H1 (cell line): ENCODE measurements around the gene RERE. TPM values are rescaled to one million over a fixed set of nuclear protein-coding genes. Genes with fewer than 3 reads are reported as not detected.

Experiments used
- ATF2 ChIP-seq: IDR thresholded peaks from 2 replicates; pipeline ENCODE4 v1.6.1; 2012; ENCODE audit warnings: low read length, inconsistent platforms
- JUN ChIP-seq: IDR thresholded peaks from 2 replicates; pipeline ENCODE4 v1.6.1; 2011; ENCODE audit warnings: low read depth, mild to moderate bottlenecking, improper control_type of control experiment, low read length
- PHF8 ChIP-seq: fragments of 200-600 bp; sonication (generic); conservative IDR thresholded peaks from 2 replicates; pipeline ENCODE4 v1.7.1; 2012; ENCODE audit warnings: low read depth, mild to moderate bottlenecking, inconsistent platforms, low read length, moderate library complexity
- TAF1 ChIP-seq: IDR thresholded peaks from 2 replicates; pipeline ENCODE4 v1.6.1; 2011; ENCODE audit warnings: mild to moderate bottlenecking, low read depth, low read length
- polyA plus RNA-seq, 7 experiments: library from polyadenylated mRNA; depleted of rRNA in 3 of 7; stranded (reverse) in 5 of 7; unstranded in 2 of 7; fragments of >200 nt in 5 of 7; fragments of 200-250 nt in 2 of 7; gene quantifications; 1 replicate in 5 of 7; 2 replicates in 1 of 7; 4 replicates in 1 of 7; pipeline versions ENCODE4 v1.2.1 to v1.2.3, GENCODE V29; 2011 to 2013; ENCODE audit warnings: missing spikeins in 2 of 7, mixed read lengths in 2 of 7
- total RNA-seq: library from RNA; stranded (reverse); fragmentation: NEBNext Ultra II Directional; extraction: Animal tissue kit (Norgen Biotek cat#: 25700); gene quantifications from 2 replicates; pipeline ENCODE4 v1.2.1, GENCODE V29; 2021
- TF ChIP-seq, protein P1 (sequence below): IDR thresholded peaks from 2 replicates; pipeline ENCODE4 v1.6.1; 2012; ENCODE audit warnings: inconsistent platforms

The RERE gene
- total and polyA plus RNA-seq, 2 of the 8 experiments (the other 6 are each of a cell fraction or from before 2014, with no cell fraction given), result 15.3 to 142 TPM

DNA sequence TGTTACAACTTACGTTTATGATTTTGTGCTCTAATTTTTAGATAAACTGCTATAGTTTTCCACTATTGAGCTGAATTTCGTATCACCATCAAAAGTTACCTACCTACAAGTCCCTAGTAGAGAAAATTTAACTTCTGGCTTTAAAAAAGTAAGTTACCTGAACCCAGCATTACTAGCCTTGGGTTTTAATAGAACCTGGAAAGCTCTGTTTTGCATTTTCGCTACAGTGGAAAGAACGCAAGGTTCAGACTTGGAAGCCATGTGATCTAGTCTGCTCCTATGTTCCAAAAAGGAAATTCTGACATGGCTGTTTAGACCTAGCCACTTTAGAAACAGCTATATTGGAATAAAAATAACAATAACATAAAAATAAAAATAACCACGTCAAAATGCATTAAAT is 389.0 kb downstream of the RERE start (continued):
- TF ChIP-seq ATF2 (no peak), JUN (no peak), PHF8 (no peak), TAF1 (no peak)
- TF ChIP-seq, protein P1, sequence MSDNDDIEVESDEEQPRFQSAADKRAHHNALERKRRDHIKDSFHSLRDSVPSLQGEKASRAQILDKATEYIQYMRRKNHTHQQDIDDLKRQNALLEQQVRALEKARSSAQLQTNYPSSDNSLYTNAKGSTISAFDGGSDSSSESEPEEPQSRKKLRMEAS, result no peak
